Upper lobe of left lung (tissue), 4 donors: ENCODE data around the gene BIRC7.

Experiments
- CTCF ChIP-seq, 6 experiments: fragments of 450-650 bp in 4 of 6; fragments of 200-600 bp in 2 of 6; sonication (generic) in 2 of 6; IDR thresholded peaks; one replicate each; pipeline ENCODE4 v1.5.1; 2016 to 2019; ENCODE audit warnings: antibody characterized with exemption in 6 of 6
- EP300 ChIP-seq, 4 donors: sonication (generic); formaldehyde crosslinking; IDR thresholded peaks; one replicate each; pipeline ENCODE4 v1.5.1; 2017; ENCODE audit warnings: antibody characterized with exemption in 4 of 4, control low read depth in 2 of 4
- POLR2A ChIP-seq, 4 donors: fragments of 450-650 bp; IDR thresholded peaks; one replicate each; pipeline ENCODE4 v1.5.1; 2016 to 2017; ENCODE audit warnings: antibody characterized with exemption in 4 of 4, mild to moderate bottlenecking in 2 of 4
- POLR2AphosphoS5 ChIP-seq, 2 donors: sonication (generic); formaldehyde crosslinking; IDR thresholded peaks; one replicate each; pipeline ENCODE4 v1.5.1; 2017; ENCODE audit warnings: antibody characterized with exemption in 2 of 2

GRCh38 chr20:63242736-63243135 lies 7.0 kb downstream of the BIRC7 start:
- TF ChIP-seq CTCF (IDR thresholded peaks at IDR 0.05) (no peak), POLR2AphosphoS5 (IDR thresholded peaks at IDR 0.05) (no peak), POLR2A (IDR thresholded peaks at IDR 0.05) (no peak), EP300 (IDR thresholded peaks at IDR 0.05) (no peak)
